Measurements from ENCODE around the gene TRIM72. TPM values are rescaled to one million over a fixed set of nuclear protein-coding genes. Genes with fewer than 3 reads are reported as not detected.

Gene TRIM72
- total and polyA plus RNA-seq, 2 of the 4 experiments (the other 2 are of a cell fraction) = not detected

- no peak for TF ChIP-seq RFX5 (IDR thresholded peaks at IDR 0.05; ENCODE audit: low read depth, low read length)
Observed at GRCh38 chr16:31206776-31207175, 7.1 kb upstream of the TRIM72 start (continued).

GRCh38 chr16:31213342-31213741 is 577 bp upstream of the TRIM72 start:
- no peak overlapping the region for H3K27ac ChIP-seq (ENCODE audit: insufficient read depth, low read length)
- H3K36me3 ChIP-seq (ENCODE audit: control insufficient read depth, insufficient read depth, low read length) = no peaks in the 10 kb centered on the region
- H3K4me2 ChIP-seq (ENCODE audit: low read depth, low read length) = no peak overlapping the region
- H4K91ac ChIP-seq (ENCODE audit: insufficient read depth, low read depth, low read length) = no peak overlapping the region
- H2AFZ ChIP-seq (replicated peaks; ENCODE audit: low read length, poor library complexity) = no peak overlapping the region
- no peak overlapping the region for H3K23ac ChIP-seq (ENCODE audit: low read depth, low read length)
- no peak overlapping the region for H2BK5ac ChIP-seq (ENCODE audit: low read depth, low read length, poor library complexity, severe bottlenecking)
- no peak overlapping the region for H2AK5ac ChIP-seq (ENCODE audit: low read depth, low read length)
- intact Hi-C loops (cut with micrococcal nuclease) = loop anchor here (10.0 kb wide), 1 partner anchor 481 kb away; no protein-coding TSS in a partner anchor
- H3K4me3 ChIP-seq (ENCODE audit: insufficient read depth, low read depth, low read length) = no peak overlapping the region
- no peaks in the 10 kb centered on the region for H3K9me1 ChIP-seq (ENCODE audit: insufficient read depth, low read length)
- WGBS, 2 experiments (ENCODE audit: extremely low coverage in 2 of 2, insufficient read length in 1 of 2) = no CpG with 5 or more reads among the region's 1 CpG
- no peaks in the 10 kb centered on the region; the same call in 1 of the 2 replicates for H4K20me1 ChIP-seq (ENCODE audit: insufficient read depth, low read length)
- no TSS peak for BruUV-seq (replicated peaks)
- H3K27me3 ChIP-seq (ENCODE audit: control insufficient read depth, insufficient read depth, low read length) = peaks cover 59% of the 10 kb centered on the region
- H3K9ac ChIP-seq (ENCODE audit: low read depth, low read length) = no peak overlapping the region
- CTCF ChIA-PET = no interaction called here
- DNase-seq (no peak), ATAC-seq (ENCODE audit: low read depth) (no peak)
- no peak overlapping the region for H4K5ac ChIP-seq (ENCODE audit: low read depth, low read length)
- H3K18ac ChIP-seq (ENCODE audit: low read depth, low read length) = no peak overlapping the region
- no peak overlapping the region for H3K4ac ChIP-seq (ENCODE audit: low read depth, low read length)
- no peaks in the 10 kb centered on the region for H3K9me3 ChIP-seq (ENCODE audit: control insufficient read depth, insufficient read depth, low read length)
- H4K8ac ChIP-seq (ENCODE audit: low read depth in 2 of 2, low read length in 2 of 2) = no peak overlapping the region
- in situ Hi-C loops (cut with MboI; ENCODE audit: low sequenced_read_pairs) = no loop called here
- peaks cover 4% of the 10 kb centered on the region; the same call in 1 of the 2 replicates for H3K4me1 ChIP-seq (ENCODE audit: control insufficient read depth, insufficient read depth, low read length)
- no peaks in the 10 kb centered on the region for H3K79me1 ChIP-seq (ENCODE audit: low read depth in 1 of 2, low read length in 2 of 2)
- dilution Hi-C loops (cut with HindIII; ENCODE audit: low sequenced_read_pairs, unreplicated experiment) = no loop called here
- no peak overlapping the region for H2AK9ac ChIP-seq (replicated peaks; ENCODE audit: low read depth, low read length, poor library complexity)
- H3K56ac ChIP-seq (ENCODE audit: extremely low read depth, insufficient read depth, low read length) = no peak overlapping the region
- POLR2A ChIA-PET (ENCODE audit: unreplicated experiment) = interaction anchor here (1.2 kb wide), 1 partner anchor 11 kb away, joined by 3 read pairs; the partner anchor contains the start of gene PYCARD
- H2BK120ac ChIP-seq (ENCODE audit: low read depth, low read length) = no peak overlapping the region
- H3K14ac ChIP-seq (replicated peaks; ENCODE audit: low read depth, low read length) = no peak overlapping the region
- no peak overlapping the region for H2BK20ac ChIP-seq (ENCODE audit: low read depth, low read length)
- H2BK15ac ChIP-seq (ENCODE audit: low read depth, low read length) = no peak overlapping the region
- TF ChIP-seq USF2 (IDR thresholded peaks at IDR 0.05; ENCODE audit: low read depth, low read length) = no peak
- TF ChIP-seq MAZ (IDR thresholded peaks at IDR 0.05; ENCODE audit: borderline replicate concordance, low read depth, low read length) = no peak
- no peak for TF ChIP-seq RFX5 (IDR thresholded peaks at IDR 0.05; ENCODE audit: low read depth, low read length)
- no peak for TF ChIP-seq MXI1 (IDR thresholded peaks at IDR 0.05; ENCODE audit: borderline replicate concordance, low read depth, low read length)
- TF ChIP-seq NFE2L2 (IDR thresholded peaks at IDR 0.05; ENCODE audit: low read depth, low read length) = no peak
- TF ChIP-seq CTCF (conservative IDR thresholded peaks at IDR 0.05; ENCODE audit: low read depth, low read length) = no peak
- no peak for TF ChIP-seq FOS (IDR thresholded peaks at IDR 0.05; ENCODE audit: low read depth, low read length)
- no peak for TF ChIP-seq CEBPB (IDR thresholded peaks at IDR 0.05; ENCODE audit: low read depth, low read length)
- no peak for TF ChIP-seq MAFK (IDR thresholded peaks at IDR 0.05; ENCODE audit: low read depth, low read length)
- no peak for TF ChIP-seq RCOR1 (IDR thresholded peaks at IDR 0.05; ENCODE audit: insufficient replicate concordance, low read length)
- no peak for TF ChIP-seq SMC3 (IDR thresholded peaks at IDR 0.05; ENCODE audit: low read depth, low read length)
- TF ChIP-seq POLR2A (IDR thresholded peaks at IDR 0.05; ENCODE audit: low read depth, low read length) = no peak
- TF ChIP-seq RAD21 (IDR thresholded peaks at IDR 0.05; ENCODE audit: low read length) = no peak
- TF ChIP-seq CHD1 (IDR thresholded peaks at IDR 0.05; ENCODE audit: low read depth, low read length) = no peak
- TF ChIP-seq BHLHE40 (IDR thresholded peaks at IDR 0.05; ENCODE audit: low read depth, low read length) = no peak
